HG03439 (cell line): Measurements from ENCODE around the gene CCM2.
A peak's percentile ranks its signal among the peaks of the same experiment; 100 is the strongest.
"Not testable (repeated sequence)": the region's sequence is repeated elsewhere in the genome, so short reads cannot be mapped to it uniquely, and the experiment has no call there.

ENCODE experiments used
- ATAC-seq: cut with Tn5 transposase; IDR thresholded peaks from one replicate; pipeline ENCODE4 v1.9.1; 2021; ENCODE audit warnings: mild to moderate bottlenecking, moderate library complexity; ENCODE audit not compliant: unreplicated experiment

CCM2 gene

DNA sequence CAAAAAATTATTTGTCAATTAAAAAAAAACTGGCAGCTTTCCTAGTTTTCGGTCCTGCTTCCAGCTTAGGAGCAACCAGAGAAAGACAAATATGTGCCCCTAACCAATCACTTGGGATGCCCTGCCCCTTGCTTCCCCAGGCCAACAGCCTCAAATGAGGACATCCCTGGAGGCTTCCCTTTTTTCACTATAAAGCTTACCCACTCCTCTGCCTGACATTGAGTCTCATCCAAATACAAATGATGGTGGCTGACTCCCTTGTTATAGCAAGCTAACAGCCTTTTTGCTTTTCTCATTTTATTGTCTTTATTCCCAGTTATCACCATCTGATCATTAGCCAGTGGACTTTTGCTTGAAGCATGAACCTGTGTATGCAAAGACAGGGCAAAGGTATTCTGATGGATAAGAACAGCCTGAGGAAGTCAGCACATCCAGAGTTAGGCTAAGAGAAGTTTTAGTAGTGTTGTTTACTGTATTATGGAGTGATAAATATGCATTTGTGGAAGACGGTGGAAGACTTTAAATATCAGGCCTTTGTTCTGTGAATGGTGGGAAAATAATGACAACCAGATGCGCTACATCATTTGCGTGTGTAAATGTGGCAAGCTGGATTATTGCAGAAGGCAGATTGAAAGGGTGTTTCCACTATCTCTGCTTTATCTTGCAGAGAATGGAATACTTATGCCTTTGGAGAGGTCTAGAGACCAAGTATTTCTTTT, 1.7 kb upstream of the CCM2 start:
- no peak for ATAC-seq

- ATAC-seq = peak; percentile 75
These were observed 532 bp upstream of the CCM2 start for GRCh38 chr7:44999245-45000092.

DNA sequence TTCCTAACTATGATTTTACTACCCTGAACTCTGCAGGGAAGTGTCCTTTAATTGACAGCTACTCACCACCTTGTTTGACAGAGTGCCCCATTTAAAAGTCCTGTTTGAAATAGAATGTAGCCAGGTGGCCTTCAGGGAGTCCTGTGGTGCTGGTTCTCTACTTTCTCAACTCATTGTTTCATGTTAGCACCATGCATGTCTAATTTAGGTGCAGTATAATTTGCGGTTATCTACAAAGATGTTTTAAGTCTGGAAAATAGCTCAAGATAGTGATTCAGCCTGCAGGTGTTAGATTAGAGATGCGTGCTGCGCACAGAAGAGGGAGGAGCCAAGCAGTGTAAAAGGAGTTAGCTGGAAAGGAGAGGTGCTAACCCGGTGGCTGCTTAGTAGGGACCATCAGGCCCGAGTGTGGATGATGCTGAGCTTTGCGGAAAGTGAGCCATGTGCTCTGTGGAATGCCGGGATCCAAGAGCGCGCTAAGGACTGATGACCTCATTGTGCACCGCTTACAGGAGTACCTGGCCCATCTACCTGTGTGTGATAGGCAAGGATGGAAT, 1.2 kb downstream of the CCM2 start:
- ATAC-seq = no peak

DNA sequence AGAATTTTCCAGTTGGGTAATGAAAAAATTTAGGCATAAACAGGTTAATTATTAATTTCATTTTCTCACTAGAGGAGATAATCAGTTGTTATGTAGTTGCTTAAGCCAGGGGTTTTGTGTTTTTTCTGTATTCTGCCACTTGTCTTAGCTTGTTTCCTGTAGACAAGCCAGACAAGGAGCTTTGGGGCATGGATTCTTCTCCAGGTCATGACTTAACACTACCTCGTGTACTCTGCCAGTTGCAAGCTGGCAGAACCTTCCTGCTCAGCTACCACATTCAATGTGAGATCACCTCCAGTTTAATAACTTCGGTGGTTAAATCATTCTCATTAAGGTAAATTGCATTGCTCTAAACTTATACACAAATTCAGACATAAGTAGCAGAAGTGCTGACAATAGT, 1.8 kb downstream of the CCM2 start:
- no peak for ATAC-seq

- no peak for ATAC-seq
These were observed 3.8 kb downstream of the CCM2 start for GRCh38 chr7:45003789-45004188.

GRCh38 chr7:45007106-45007505, 7.1 kb downstream of the CCM2 start:
- ATAC-seq = no peak

DNA sequence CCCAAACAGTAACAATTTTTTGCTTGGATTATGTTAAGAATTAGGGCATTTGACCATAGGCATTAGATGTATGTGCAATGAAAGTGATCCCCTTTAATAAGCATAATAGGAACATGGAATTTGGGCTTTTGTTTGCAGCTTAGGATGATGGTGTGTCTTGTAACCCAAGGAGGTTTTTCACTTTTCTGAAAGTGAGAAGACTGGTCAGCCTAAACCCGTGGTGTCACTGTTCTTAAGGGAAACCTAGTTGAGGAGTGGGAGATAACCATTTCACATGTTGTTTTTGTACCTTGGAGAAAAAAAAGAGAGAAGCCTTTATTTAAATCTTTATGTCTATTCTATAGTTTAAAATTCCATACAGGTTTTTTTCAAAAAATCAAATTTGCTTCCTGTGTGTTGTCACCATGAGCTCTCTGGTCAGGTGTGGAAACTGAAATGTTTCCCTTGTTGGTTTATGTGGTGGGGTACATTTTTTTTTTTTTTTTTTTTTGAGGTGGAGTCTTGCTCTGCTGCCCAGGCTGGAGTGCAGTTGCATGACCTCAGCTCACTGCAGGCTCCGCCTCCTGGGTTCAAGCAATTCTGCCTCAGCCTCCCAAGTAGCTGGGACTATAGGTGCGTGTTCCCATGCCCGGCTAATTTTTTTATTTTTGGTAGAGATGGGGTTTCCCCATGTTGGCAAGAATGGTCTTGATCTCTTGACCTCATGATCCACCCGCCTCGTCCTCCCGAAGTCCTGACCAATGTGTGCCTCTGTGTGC, 7.7 kb downstream of the CCM2 start:
- no peak for ATAC-seq

GRCh38 chr7:45013465-45013967, 13.5 kb downstream of the CCM2 start:
- ATAC-seq = no peak

DNA sequence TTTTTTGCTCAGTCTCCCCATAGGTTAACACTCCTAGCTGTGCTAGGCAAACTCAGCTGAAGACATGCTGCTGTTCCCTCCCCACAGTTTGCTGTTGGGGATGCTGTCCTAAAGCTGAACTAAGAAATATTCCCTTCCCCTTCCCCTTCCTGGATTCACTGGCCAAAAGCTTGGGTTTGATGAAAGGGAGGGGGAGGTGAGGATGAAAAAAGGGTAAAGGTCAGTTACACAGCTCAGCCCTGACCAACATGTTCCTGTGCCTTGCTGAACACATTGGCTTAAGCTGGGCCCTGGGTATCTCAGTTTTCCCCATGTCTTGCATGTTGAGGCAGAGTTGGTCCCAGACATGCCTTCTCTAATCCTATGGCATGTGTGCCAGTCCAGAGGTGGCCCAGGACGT, 15.3 kb downstream of the CCM2 start:
- no peak for ATAC-seq

- ATAC-seq = no peak
These were observed 17.3 kb downstream of the CCM2 start for GRCh38 chr7:45017253-45017652.

DNA sequence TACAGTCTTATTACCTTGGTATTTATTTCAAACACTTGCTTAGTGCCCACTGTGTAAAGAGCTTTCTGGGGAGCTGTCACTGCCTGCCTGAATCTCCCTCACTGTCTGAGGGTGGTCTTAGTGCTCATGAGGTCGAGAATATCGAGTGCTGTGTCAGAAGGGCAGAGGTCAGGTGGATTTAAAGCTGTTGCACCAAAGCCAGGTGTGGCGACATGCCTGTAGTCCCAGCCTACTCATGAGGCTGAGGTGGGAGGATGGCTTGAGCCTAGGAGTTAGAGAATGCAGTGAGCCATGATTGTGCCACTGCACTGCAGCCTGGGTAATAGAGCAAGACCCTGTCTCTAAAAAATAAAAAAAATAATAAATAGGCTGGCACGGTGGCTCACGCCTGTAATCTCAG, 20.9 kb downstream of the CCM2 start:
- no peak for ATAC-seq

- ATAC-seq = no peak
These were observed 21.7 kb downstream of the CCM2 start for GRCh38 chr7:45021604-45022296.

- ATAC-seq = no peak
These were observed 24.2 kb downstream of the CCM2 start for GRCh38 chr7:45024126-45024744.

DNA sequence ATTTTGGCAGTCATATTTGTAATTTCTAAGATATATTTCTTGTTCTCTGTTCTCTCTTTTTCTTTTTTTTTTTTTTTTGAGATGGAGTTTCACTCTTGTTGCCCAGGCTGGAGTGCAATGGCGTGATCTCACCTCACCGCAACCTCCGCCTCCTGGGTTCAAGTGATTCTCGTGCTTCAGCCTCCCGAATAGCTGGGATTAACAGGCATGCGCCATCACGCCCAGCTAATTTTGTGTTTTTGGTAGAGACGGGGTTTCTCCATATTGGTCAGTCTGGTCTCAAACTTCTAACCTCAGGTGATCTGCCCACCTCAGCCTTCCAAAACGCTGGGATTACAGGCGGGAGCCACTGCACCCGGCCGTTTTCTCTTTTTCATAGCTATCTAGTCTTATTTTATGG, 25.5 kb downstream of the CCM2 start:
- not testable (repeated sequence) for ATAC-seq

DNA sequence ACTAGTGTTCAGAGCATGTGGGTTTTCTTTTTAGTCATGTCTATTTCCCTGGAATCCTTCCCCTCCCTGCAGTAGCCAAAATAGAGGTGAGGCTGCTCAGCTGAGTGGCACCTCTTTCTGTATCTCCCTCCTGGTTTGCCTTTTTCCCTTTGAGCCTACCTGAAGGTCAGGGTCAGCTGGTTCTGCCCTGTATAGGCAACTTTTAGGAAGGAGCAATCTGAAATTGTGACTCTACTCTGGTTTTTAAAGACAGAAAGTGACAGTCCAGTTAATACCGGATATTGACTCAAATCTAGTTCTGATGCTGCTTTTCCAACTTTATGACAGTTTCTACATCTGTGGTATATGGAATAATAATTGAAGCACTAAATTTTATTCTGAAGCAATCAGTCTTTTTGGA, 26.0 kb downstream of the CCM2 start:
- no peak for ATAC-seq

DNA sequence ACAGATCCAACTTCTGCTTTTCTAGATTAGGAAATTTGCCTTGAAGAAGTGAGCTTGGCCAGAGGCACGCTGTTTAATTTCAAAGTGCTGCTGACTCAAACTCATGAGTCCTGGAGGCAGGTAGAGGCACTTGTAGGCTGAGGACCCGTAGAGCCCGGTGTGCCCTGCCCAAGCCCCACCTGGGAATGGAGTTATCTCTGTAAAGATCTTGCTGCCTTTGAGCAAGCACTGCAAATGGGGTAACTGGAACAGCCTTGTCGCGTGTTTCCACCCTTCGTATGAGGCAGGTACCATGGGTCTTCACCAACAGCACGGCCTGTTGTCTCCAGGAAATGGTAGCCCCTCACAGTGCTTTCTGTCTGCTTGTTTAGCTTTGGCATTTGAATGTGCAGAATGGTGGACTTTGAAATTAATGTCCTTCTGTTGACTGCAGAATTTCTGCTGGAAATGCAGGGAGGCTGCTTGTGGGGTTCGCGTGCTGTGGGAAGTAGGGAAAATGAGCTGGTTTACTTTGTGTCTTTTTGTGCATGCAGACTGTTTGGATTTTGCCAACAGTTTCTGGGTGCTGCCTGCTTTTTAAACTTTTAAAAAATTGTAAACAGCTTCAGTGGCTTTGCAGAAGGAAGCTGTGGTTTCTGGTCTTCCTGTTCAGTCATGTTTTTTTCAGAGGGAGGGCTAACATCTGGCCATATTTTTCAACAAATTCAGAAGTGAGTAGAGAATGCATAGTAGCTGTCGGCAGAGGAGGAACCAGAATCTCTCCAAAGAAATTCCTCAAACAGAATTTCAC, 27.2 kb downstream of the CCM2 start:
- no peak for ATAC-seq

- no peak for ATAC-seq
These were observed 27.7 kb downstream of the CCM2 start for GRCh38 chr7:45027774-45028114.

DNA sequence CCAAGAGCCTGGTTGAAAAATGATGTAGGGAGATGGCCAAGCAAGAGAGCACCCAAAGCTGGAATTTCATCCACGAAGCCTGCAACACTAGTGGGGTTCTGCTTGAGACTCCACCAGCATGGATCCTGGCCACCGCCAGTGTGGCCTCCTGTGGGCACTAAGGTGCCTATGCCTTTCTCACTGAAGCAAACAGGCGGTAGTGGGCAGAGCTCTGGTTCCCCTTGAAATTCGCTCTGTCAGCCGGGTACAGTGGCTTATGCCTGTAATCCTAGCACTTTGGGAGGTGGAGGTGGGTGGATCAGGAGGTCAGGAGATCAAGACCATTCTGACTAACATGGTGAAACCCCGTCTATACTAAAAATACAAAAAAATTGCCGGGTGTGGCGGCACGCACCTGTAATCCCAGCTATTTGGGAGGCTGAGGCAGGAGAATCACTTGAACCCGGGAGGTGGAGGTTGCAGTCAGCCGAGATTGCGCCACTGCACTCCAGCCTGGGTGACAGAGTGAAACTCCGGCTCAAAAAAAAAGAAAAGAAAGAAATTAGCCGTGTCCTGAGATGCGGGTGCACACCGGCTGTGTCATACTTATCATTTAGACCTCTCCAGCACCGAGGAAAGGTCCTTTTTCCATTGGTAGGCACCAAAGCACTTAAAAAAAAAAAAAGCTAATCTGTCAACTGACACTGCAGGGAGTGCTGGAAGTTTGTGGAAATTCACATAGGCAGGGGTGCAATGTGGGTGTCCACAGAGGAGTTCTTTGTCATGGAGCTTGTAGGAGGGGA, 28.3 kb downstream of the CCM2 start:
- no peak for ATAC-seq

DNA sequence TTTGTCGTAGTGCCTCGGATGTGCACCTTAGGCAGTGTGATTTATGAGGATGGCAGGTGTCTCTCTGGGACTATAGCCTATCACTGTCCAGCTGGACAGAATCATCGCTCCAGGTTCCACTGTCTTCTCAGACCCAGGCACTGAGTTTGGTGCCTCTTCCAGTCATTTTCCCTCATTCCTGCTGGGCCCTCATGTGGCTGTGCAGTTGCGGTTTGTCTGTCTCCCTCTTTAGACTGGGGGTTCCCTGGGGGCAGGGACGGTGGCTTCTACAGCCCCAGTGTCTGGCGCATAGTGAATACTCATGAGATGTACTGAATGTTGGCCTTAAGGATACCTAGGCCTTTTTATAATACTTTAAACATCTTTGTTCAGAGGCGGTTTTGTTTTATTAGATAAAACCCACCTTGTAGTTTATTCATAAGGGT, 28.9 kb downstream of the CCM2 start:
- ATAC-seq = no peak
